T-cell (primary cell): ENCODE results near the gene SERPINA12. TPM values are rescaled to one million over a fixed set of nuclear protein-coding genes. Genes with fewer than 3 reads are reported as not detected.

Experiments
- ATAC-seq, 4 experiments: fragments of 200-7000 bp in 3 of 4; fragments of 150-1000 bp in 1 of 4; cut with Tn5 transposase; replicated peaks in 1 of 4; 1 replicate in 3 of 4; 2 replicates in 1 of 4; pipeline ENCODE4 v1.10.0; 2021; ENCODE audit warnings: moderate library complexity in 3 of 4, mild to moderate bottlenecking in 2 of 4, moderate number of reproducible peaks in 1 of 4
- CTCF ChIA-PET, 2 donors: fragments of 300-600 bp; sonication (Branson Sonifier 250); formaldehyde crosslinking; loops; one replicate each; lab custom pipeline; 2022; ENCODE audit warnings: antibody characterized with exemption in 2 of 2; lab: Charles Lee
- POLR2A ChIA-PET, 2 donors: fragments of 300-600 bp; sonication (Branson Sonifier 250); formaldehyde crosslinking; loops; one replicate each; lab custom pipeline; 2022; ENCODE audit warnings: antibody characterized with exemption in 2 of 2; lab: Charles Lee
- DNase-seq, 35 experiments: peaks; one replicate each; pipeline versions ENCODE4 v3.0.0 to v3.0.0-alpha.2; 2013 to 2023
- H3K27ac ChIP-seq: one replicate; pipeline ENCODE4 v1.5.1; 2013; ENCODE audit warnings: low read length
- H3K27me3 ChIP-seq, 2 experiments: replicated peaks in 1 of 2; 1 replicate in 1 of 2; 2 replicates in 1 of 2; pipeline versions ENCODE4 v1.6.1 to v1.7.0; 2013; ENCODE audit warnings: low read length in 1 of 2, mixed read lengths in 1 of 2; ENCODE audit not compliant: control insufficient read depth in 2 of 2, insufficient read depth in 2 of 2; ENCODE audit errors: extremely low read depth in 1 of 2
- H3K36me3 ChIP-seq, 2 donors: 1 replicate in 1 of 2; 2 replicates in 1 of 2; pipeline versions ENCODE4 v1.6.1 to v1.7.0; 2013; ENCODE audit warnings: low read length in 1 of 2; ENCODE audit not compliant: control insufficient read depth in 2 of 2, insufficient read depth in 1 of 2; ENCODE audit errors: extremely low read depth in 1 of 2
- H3K4me1 ChIP-seq, 2 experiments: 1 replicate in 1 of 2; 2 replicates in 1 of 2; pipeline versions ENCODE4 v1.6.1 to v1.7.0; 2013; ENCODE audit warnings: low read length in 2 of 2, mixed read lengths in 1 of 2; ENCODE audit not compliant: insufficient read depth in 2 of 2, control insufficient read depth in 1 of 2; ENCODE audit errors: extremely low read depth in 1 of 2
- H3K4me3 ChIP-seq, 2 donors: 1 replicate in 1 of 2; 2 replicates in 1 of 2; pipeline versions ENCODE4 v1.5.1 to v1.7.0; 2013; ENCODE audit warnings: mild to moderate bottlenecking in 2 of 2, low read length in 1 of 2, moderate library complexity in 1 of 2; ENCODE audit not compliant: control insufficient read depth in 1 of 2; ENCODE audit errors: extremely low read depth in 1 of 2
- H3K9me3 ChIP-seq: 2 replicates; pipeline ENCODE4 v1.7.0; 2013
- H3K27ac Mint-ChIP-seq, 2 donors: one replicate each; pipeline ENCODE4 v1.8.0; 2020 to 2021; ENCODE audit warnings: mild to moderate bottlenecking in 2 of 2, mixed read lengths in 2 of 2
- H3K27me3 Mint-ChIP-seq, 2 donors: one replicate each; pipeline ENCODE4 v1.8.0; 2021 to 2022; ENCODE audit warnings: mixed read lengths in 2 of 2
- H3K36me3 Mint-ChIP-seq: one replicate; pipeline ENCODE4 v1.8.0; 2021; ENCODE audit warnings: mixed read lengths
- H3K4me1 Mint-ChIP-seq, 3 donors: one replicate each; pipeline ENCODE4 v1.8.0; 2020 to 2022; ENCODE audit warnings: mixed read lengths in 3 of 3, mild to moderate bottlenecking in 1 of 3
- H3K4me3 Mint-ChIP-seq, 3 donors: one replicate each; pipeline ENCODE4 v1.8.0; 2020 to 2022; ENCODE audit warnings: mild to moderate bottlenecking in 3 of 3, mixed read lengths in 3 of 3, moderate library complexity in 3 of 3
- H3K9me3 Mint-ChIP-seq, 3 donors: one replicate each; pipeline ENCODE4 v1.8.0; 2020 to 2022; ENCODE audit warnings: mixed read lengths in 3 of 3
- WGBS: methylation state at CpG from one replicate; pipeline ENCODE4 v1.1.5; 2013; ENCODE audit warnings: missing lambda C conversion rate; ENCODE audit not compliant: insufficient coverage; 5-methylcytosine and 5-hydroxymethylcytosine counted together
- total RNA-seq, 35 experiments: library from RNA in 6 of 35; stranded (reverse) in 6 of 35; fragments of 120-200 nt in 1 of 35; gene quantifications; one replicate each; pipeline versions ENCODE4 v1.2.1 to v1.2.4 and lab custom pipeline; 2013 to 2026

Gene SERPINA12
- total RNA-seq, 5 donors from 2014 or later (not counting 1 experiment from before 2014, with no cell fraction given), result not detected

- Mint-ChIP-seq H3K27ac (no peak overlapping the region), H3K4me1 (no peaks in the 10 kb centered on the region), H3K9me3 (peaks cover 0 to 8% (median 0%) of the 10 kb centered on the region in 3 donors), H3K27me3 (peaks cover 7 to 13% of the 10 kb centered on the region in 2 donors), H3K4me3 (no peak overlapping the region), H3K36me3 (no peaks in the 10 kb centered on the region)
- ATAC-seq (no peak), DNase-seq (no peak)
- Histone ChIP-seq H3K36me3 (no peaks in the 10 kb centered on the region), H3K4me1 (no peaks in the 10 kb centered on the region), H3K27ac (no peak overlapping the region), H3K9me3 (no peaks in the 10 kb centered on the region), H3K4me3 (no peak overlapping the region), H3K27me3 (peaks cover 0 to 5% of the 10 kb centered on the region in 2 experiments)
- ChIA-PET POLR2A (no interaction called here), CTCF (no interaction called here)
- WGBS, result 82% methylated on average over 7 of the region's 12 CpGs
Observed at GRCh38 chr14:94441531-94442205, 67.6 kb downstream of the SERPINA12 start.

DNA sequence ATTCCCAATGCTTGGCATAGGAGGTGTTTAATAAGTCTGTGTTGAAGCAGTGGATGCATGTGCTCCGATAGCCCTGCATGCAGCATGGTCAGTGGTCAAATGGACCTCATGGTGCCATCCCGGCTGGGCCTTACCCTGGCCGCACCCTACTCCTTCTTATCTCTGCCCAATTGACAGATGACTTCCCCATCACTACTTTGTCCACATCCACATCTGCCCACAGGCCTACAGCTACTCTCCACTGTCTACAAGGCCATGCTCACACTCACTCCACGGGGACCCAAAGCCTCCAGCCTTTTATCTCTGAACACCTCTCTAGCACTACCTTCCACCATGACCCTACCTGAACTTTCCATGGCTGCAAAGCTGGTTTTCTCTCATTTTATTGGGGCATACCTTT is 68.1 kb downstream of the SERPINA12 start:
- no peaks in the 10 kb centered on the region for H3K9me3 ChIP-seq
- WGBS, result 77% methylated on average over 4 of the region's 4 CpGs
- no peak overlapping the region for H3K27ac Mint-ChIP-seq
- peaks cover 0 to 8% (median 0%) of the 10 kb centered on the region in 3 donors for H3K9me3 Mint-ChIP-seq
- peaks cover 12 to 15% of the 10 kb centered on the region in 2 donors for H3K27me3 Mint-ChIP-seq
- H3K27ac ChIP-seq, result no peak overlapping the region
- no peaks in the 10 kb centered on the region for H3K36me3 ChIP-seq
- ATAC-seq, result no peak
- no peak for DNase-seq
- H3K36me3 Mint-ChIP-seq, result no peaks in the 10 kb centered on the region
- POLR2A ChIA-PET, result no interaction called here
- CTCF ChIA-PET, result no interaction called here
- H3K27me3 ChIP-seq, result peaks cover 0 to 5% of the 10 kb centered on the region in 2 experiments
- no peaks in the 10 kb centered on the region for H3K4me1 Mint-ChIP-seq
- H3K4me1 ChIP-seq, result no peaks in the 10 kb centered on the region
- H3K4me3 ChIP-seq, result no peak overlapping the region
- H3K4me3 Mint-ChIP-seq, result no peak overlapping the region

DNA sequence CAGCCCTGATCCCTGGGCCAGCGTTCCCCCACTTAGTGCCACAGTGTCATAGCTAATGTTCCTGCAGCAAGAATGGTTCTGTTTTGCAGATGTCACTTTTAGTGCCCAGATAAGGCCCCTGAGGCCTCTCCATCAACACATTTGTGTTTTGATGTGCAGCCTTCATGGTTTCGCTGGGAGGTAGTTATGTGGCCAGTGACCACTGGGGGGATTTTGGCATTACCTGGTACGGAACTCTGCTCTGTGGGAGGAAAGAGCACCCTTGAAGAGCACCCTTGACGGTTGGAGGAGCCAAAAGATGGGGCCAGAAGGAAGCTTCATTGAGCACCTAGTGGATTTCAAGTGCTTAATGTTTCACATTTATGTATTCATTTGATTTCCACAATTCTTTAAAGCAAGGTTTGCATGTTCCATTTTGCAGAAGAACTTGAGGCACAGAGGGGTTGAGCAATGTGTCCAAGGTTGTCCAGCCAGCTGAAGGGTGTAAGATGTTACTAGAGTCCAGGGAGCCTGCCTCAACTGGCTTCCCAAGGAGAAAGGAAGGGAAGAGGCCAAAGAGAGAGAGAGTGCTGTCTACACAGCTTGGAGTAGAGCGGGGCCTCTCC is 69.7 kb downstream of the SERPINA12 start:
- Histone ChIP-seq H3K36me3 (no peaks in the 10 kb centered on the region), H3K9me3 (no peaks in the 10 kb centered on the region), H3K27ac (no peak overlapping the region), H3K4me3 (no peak overlapping the region), H3K27me3 (peaks cover 0 to 5% of the 10 kb centered on the region in 2 experiments), H3K4me1 (no peaks in the 10 kb centered on the region)
- no peak overlapping the region for H3K27ac Mint-ChIP-seq
- ChIA-PET CTCF (no interaction called here), POLR2A (no interaction called here)
- no CpG with 5 or more reads among the region's 5 CpGs for WGBS
- H3K27me3 Mint-ChIP-seq, result peaks cover 24% of the 10 kb centered on the region in 2 donors
- ATAC-seq (no peak), DNase-seq (no peak)
- H3K4me3 Mint-ChIP-seq, result no peak overlapping the region
- no peaks in the 10 kb centered on the region for H3K36me3 Mint-ChIP-seq
- no peaks in the 10 kb centered on the region for H3K4me1 Mint-ChIP-seq
- peaks cover 0 to 5% (median 0%) of the 10 kb centered on the region in 3 donors for H3K9me3 Mint-ChIP-seq

Other genes with a start within 250 kb of the SERPINA12 start
- under 1 TPM in 1 of 5 donors, not detected in 4; 0.15 TPM for gene SERPINA10, start 216.2 kb downstream of the SERPINA12 start, total RNA-seq
- gene SERPINA6, start 186.1 kb downstream of the SERPINA12 start, total RNA-seq, result not detected
- not detected for gene SERPINA2, start 142.8 kb downstream of the SERPINA12 start, total RNA-seq
- gene SERPINA1, start 120.9 kb downstream of the SERPINA12 start, total RNA-seq, result 10 to 100 TPM in 1 of 5 donors, 1 to 10 TPM in 3, under 1 TPM in 1; 0.63 to 11.1 (median 6.7) TPM
- gene SERPINA11, start 56.7 kb downstream of the SERPINA12 start, total RNA-seq, result not detected
- gene SERPINA9, start 33.3 kb downstream of the SERPINA12 start, total RNA-seq, result not detected
- under 1 TPM in 1 of 5 donors, not detected in 4; 0.22 TPM for gene SERPINA4, start 52.0 kb upstream of the SERPINA12 start, total RNA-seq
- gene SERPINA5, start 72.0 kb upstream of the SERPINA12 start, total RNA-seq, result 1 to 10 TPM in 1 of 5 donors, under 1 TPM in 2, not detected in 2; 0.92 to 1.1 (median 0.99) TPM
- 1 to 10 TPM in 3 of 5 donors, not detected in 2; 4.0 to 6.1 (median 4.4) TPM for gene SERPINA3, start 102.9 kb upstream of the SERPINA12 start, total RNA-seq